SK-N-SH (cell line): ENCODE results near the gene CHDH.

Experiments used
- YY1 ChIP-seq: IDR thresholded peaks from 2 replicates; pipeline ENCODE4 v1.4.0; 2012; ENCODE audit warnings: low read depth, mild to moderate bottlenecking
- TF ChIP-seq, protein P1 (sequence below): IDR thresholded peaks from 2 replicates; pipeline ENCODE4 v1.4.0; 2012; ENCODE audit warnings: low read depth

- TF ChIP-seq YY1: no peak
- TF ChIP-seq, protein P1, sequence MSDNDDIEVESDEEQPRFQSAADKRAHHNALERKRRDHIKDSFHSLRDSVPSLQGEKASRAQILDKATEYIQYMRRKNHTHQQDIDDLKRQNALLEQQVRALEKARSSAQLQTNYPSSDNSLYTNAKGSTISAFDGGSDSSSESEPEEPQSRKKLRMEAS: no peak
Measured at GRCh38 chr3:53880396-53881345, 34.5 kb upstream of the CHDH start.
